Parietal lobe (tissue), 2 donors: ENCODE measurements around the gene TOMM7. TPM values are rescaled to one million over a fixed set of nuclear protein-coding genes. Genes with fewer than 3 reads are reported as not detected.

Experiments used
- small RNA-seq: library from RNA; depleted of rRNA; stranded (forward); fragments of <200 nt; gene quantifications from one replicate; pipeline ENCODE3, GENCODE V24; 2014; ENCODE audit warnings: low replicate concordance
- total RNA-seq: library from RNA; depleted of rRNA; stranded (reverse); fragments of >200 nt; gene quantifications from one replicate; pipeline ENCODE4 v1.2.3, GENCODE V29; 2014

The TOMM7 gene
- total RNA-seq, result 147 TPM

DNA sequence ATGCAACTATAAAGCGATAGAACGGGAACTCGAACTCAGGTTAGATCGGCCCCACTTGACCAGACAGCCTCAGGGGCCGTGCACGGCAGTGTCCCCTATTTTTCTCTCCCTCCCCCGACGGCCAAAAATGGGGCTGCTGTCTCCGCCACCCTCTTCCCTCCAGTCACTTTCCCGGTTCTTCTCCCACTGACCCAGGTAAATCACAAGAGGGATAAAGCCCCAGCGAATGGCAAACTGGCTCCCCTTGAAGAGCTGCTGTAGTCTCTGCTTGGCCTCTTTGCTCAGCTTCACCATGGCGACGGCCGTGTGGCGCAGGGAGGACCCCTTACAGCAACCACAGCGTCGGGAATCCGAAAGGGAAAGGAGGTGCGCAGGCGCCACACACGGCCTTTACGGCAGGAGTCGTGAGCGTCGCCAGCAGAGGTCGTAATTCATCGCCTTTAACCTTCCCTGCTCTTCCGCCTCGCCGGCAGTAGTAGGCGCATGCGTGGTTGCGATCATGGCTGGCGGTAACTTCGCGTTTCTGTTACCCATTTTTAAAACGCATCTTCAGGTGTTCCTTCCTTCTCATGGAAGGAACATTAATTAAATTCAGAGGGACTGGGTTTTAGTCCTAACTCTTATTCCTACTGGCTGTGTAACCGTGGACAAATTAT lies at the start of gene TOMM7:
Gene TOMM7 (minus strand): TSS at position 364 of the 656 bp plus-strand sequence. CDS start 70 bp downstream, at position 294.

Small RNA genes within 50 kb of the gene (small RNA-seq; reads per million reads assigned to genes)
- 57.6 reads per million, percentile 94 among the genes with 10 or more reads in this experiment for gene SNORD93

Other genes starting within 250 kb of the TOMM7 start
- gene IL6, start 95.6 kb downstream of the TOMM7 start, total RNA-seq, result not detected
- 115 TPM for gene HYCC1, start 191.3 kb upstream of the TOMM7 start, total RNA-seq